Measurements from ENCODE around the gene SORCS2. TPM values are rescaled to one million over a fixed set of nuclear protein-coding genes. Genes with fewer than 3 reads are reported as not detected.

SORCS2 gene
- total RNA-seq, 1 donor from 2014 or later, result 5.2 TPM

DNA sequence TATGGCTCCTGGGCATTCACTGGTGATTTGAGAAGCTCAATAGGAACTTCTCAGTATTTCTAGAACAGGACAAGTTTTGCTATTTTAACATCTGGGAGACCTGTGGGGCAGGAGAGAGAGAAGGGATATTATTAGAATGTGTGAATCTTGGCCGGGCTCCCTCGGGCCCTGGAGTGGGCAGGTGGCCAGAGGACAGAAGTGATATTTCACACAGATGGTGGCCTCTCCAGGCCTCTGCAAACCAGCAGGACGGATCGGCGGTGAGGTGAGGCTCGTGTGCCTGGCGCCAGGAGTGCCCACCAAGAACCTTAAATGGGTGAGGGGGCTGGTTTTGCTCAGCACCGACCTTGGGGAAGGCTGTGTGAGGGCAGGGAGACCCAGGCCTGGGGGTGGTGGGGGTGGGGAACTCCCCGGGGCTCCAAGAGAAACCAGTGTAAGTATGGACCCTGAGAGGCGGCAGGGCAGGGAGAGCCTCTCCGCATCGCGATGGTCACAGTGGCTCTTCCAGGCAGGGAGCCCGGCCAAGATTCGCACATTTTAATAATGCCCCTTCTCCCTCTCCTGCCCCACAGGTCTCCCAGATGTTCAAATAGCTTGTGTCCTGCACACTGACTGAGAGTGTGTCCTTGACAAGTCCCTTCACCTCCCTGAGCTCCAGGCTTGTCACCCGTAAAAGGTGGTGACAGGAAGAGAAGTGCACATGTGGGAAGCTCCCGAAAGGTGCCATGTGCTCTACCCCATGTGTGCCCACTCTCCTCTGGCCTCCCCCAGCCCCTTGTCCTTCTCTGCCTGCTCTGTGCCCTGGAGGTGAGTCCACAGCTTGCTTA is 64.9 kb downstream of the SORCS2 start:
- H3K9me3 ChIP-seq (ENCODE audit: low read depth), result no peaks in the 10 kb centered on the region
- Mint-ChIP-seq H3K36me3 (no peaks in the 10 kb centered on the region), H3K27ac (peak overlapping the region; percentile 50), H3K4me3 (no peak overlapping the region), H3K4me1 (peaks cover 27% of the 10 kb centered on the region), H3K9me3 (peaks cover 3% of the 10 kb centered on the region), H3K27me3 (ENCODE audit: insufficient read depth, low read depth) (peaks cover 5% of the 10 kb centered on the region)
- no peaks in the 10 kb centered on the region for H3K79me2 ChIP-seq (ENCODE audit: low read depth)
- TF ChIP-seq EZH2phosphoT487 (IDR thresholded peaks at IDR 0.05), result no peak
- no peak for TF ChIP-seq EZH2 (IDR thresholded peaks at IDR 0.05)
- TF ChIP-seq, protein P1, sequence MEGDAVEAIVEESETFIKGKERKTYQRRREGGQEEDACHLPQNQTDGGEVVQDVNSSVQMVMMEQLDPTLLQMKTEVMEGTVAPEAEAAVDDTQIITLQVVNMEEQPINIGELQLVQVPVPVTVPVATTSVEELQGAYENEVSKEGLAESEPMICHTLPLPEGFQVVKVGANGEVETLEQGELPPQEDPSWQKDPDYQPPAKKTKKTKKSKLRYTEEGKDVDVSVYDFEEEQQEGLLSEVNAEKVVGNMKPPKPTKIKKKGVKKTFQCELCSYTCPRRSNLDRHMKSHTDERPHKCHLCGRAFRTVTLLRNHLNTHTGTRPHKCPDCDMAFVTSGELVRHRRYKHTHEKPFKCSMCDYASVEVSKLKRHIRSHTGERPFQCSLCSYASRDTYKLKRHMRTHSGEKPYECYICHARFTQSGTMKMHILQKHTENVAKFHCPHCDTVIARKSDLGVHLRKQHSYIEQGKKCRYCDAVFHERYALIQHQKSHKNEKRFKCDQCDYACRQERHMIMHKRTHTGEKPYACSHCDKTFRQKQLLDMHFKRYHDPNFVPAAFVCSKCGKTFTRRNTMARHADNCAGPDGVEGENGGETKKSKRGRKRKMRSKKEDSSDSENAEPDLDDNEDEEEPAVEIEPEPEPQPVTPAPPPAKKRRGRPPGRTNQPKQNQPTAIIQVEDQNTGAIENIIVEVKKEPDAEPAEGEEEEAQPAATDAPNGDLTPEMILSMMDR (IDR thresholded peaks at IDR 0.05), result no peak
- H3K36me3 ChIP-seq, result no peaks in the 10 kb centered on the region
- H2AFZ ChIP-seq (replicated peaks), result no peak overlapping the region
- H3K4me3 ChIP-seq, result no peak overlapping the region
- H3K9ac ChIP-seq, result no peak overlapping the region
- H3K27me3 ChIP-seq, result no peaks in the 10 kb centered on the region
- DNase-seq (ENCODE audit: low spot score), result no peak
- H4K20me1 ChIP-seq (ENCODE audit: low read depth), result peaks cover 3% of the 10 kb centered on the region
- H3K4me2 ChIP-seq, result no peak overlapping the region
- H3F3A ChIP-seq (ENCODE audit: low read depth), result no peaks in the 10 kb centered on the region
- H3K27ac ChIP-seq, result no peak overlapping the region
- peaks cover 12% of the 10 kb centered on the region for H3K4me1 ChIP-seq

DNA sequence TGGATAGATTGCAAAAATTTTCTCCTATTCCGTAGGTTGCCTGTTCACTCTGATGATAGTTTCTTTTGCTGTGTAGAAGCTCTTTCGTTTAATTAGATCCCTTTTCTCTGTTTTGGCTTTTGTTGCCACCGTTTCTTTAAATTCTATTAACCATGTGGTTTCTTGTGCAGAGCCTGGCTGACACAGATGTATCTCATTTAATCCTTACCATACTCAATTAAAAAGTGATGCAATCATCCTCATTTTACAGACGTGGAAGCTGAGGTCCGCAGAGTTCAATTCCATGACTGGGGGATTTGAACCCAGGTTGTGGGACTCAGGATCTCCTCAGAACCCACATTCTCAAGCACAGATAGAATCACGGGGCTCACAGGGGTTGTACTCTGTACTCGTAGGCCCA is 66.7 kb downstream of the SORCS2 start:
- no peak for DNase-seq (ENCODE audit: low spot score)
- Histone ChIP-seq H4K20me1 (ENCODE audit: low read depth) (no peaks in the 10 kb centered on the region), H3K4me2 (no peak overlapping the region), H3K9me3 (ENCODE audit: low read depth) (no peaks in the 10 kb centered on the region), H3K36me3 (no peaks in the 10 kb centered on the region), H3K4me3 (no peak overlapping the region), H3K4me1 (no peaks in the 10 kb centered on the region), H3F3A (ENCODE audit: low read depth) (no peaks in the 10 kb centered on the region), H3K27me3 (no peaks in the 10 kb centered on the region), H3K9ac (no peak overlapping the region), H2AFZ (replicated peaks) (no peak overlapping the region), H3K79me2 (ENCODE audit: low read depth) (no peaks in the 10 kb centered on the region), H3K27ac (no peak overlapping the region)
- Mint-ChIP-seq H3K27ac (no peak overlapping the region), H3K36me3 (no peaks in the 10 kb centered on the region), H3K4me3 (no peak overlapping the region), H3K27me3 (ENCODE audit: insufficient read depth, low read depth) (peaks cover 5% of the 10 kb centered on the region), H3K4me1 (peaks cover 20% of the 10 kb centered on the region), H3K9me3 (peaks cover 3% of the 10 kb centered on the region)
- no peak for TF ChIP-seq EZH2 (IDR thresholded peaks at IDR 0.05)
- no peak for TF ChIP-seq EZH2phosphoT487 (IDR thresholded peaks at IDR 0.05)
- TF ChIP-seq, protein P1 (IDR thresholded peaks at IDR 0.05), result no peak

DNA sequence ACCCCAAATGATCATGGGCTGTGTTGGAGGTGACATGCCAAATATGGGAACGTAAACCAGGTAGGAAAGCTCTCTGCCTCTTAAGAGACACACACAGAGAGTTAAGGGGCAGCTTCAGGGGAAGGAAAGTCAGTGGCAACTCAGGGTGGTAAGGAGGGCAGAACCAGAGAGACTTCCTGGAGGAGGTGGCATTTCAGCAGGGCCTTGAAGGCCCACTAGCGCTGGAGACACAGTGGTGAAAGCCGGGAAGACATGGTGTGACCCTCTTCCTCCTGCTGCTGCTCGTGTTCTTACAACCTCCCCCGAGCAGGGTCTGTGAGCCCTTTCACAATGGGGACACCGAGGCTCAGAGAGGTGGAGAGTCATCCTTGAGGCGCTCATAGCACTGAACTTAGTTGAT is 68.2 kb downstream of the SORCS2 start:
- peaks cover 3% of the 10 kb centered on the region for H3K27me3 Mint-ChIP-seq (ENCODE audit: insufficient read depth, low read depth)
- no peak overlapping the region for H3K4me3 Mint-ChIP-seq
- DNase-seq (ENCODE audit: low spot score), result no peak
- H3K9me3 ChIP-seq (ENCODE audit: low read depth), result no peaks in the 10 kb centered on the region
- H3K27me3 ChIP-seq, result no peaks in the 10 kb centered on the region
- no peak overlapping the region for H2AFZ ChIP-seq (replicated peaks)
- H3K79me2 ChIP-seq (ENCODE audit: low read depth), result no peaks in the 10 kb centered on the region
- no peaks in the 10 kb centered on the region for H3F3A ChIP-seq (ENCODE audit: low read depth)
- no peaks in the 10 kb centered on the region for H3K36me3 Mint-ChIP-seq
- TF ChIP-seq EZH2 (IDR thresholded peaks at IDR 0.05) (no peak), EZH2phosphoT487 (IDR thresholded peaks at IDR 0.05) (no peak)
- TF ChIP-seq, protein P1 (IDR thresholded peaks at IDR 0.05), result no peak
- H3K36me3 ChIP-seq, result no peaks in the 10 kb centered on the region
- peak overlapping the region; percentile 63 for H3K27ac Mint-ChIP-seq
- H3K4me2 ChIP-seq, result no peak overlapping the region
- H3K4me1 Mint-ChIP-seq, result peaks cover 15% of the 10 kb centered on the region
- H4K20me1 ChIP-seq (ENCODE audit: low read depth), result no peaks in the 10 kb centered on the region
- no peak overlapping the region for H3K27ac ChIP-seq
- H3K4me1 ChIP-seq, result no peaks in the 10 kb centered on the region
- H3K9ac ChIP-seq, result no peak overlapping the region
- H3K9me3 Mint-ChIP-seq, result peaks cover 3% of the 10 kb centered on the region
- H3K4me3 ChIP-seq, result no peak overlapping the region

Data from neural progenitor cell (in vitro differentiated cells).